ENCODE measurements around the gene ATXN1.
"Not testable (repeated sequence)": the region's sequence is repeated elsewhere in the genome, so short reads cannot be mapped to it uniquely, and the experiment has no call there.

Gene ATXN1

DNA sequence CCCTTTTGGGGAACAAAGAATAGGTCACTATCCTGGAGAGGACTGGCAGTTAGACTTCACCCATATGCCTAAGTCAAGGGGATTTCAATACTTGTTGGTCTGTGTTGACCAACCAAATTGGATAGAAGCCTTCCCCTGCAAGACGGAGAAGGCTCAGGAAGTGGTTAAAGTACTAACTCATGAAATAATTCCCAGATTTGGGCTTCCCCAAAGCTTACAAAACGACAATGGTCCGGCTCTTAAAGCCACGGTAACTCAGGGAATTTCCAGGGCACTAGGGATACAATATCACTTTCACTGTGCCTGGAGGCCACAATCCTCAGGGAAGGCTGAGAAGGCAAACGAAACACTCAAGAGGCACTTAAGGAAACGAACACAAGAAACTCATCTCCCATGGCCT, 299.8 kb downstream of the ATXN1 start:
- H3K4me3 ChIP-seq (ENCODE audit: low read depth, low read length): no peak overlapping the region
- TF ChIP-seq, protein P1, sequence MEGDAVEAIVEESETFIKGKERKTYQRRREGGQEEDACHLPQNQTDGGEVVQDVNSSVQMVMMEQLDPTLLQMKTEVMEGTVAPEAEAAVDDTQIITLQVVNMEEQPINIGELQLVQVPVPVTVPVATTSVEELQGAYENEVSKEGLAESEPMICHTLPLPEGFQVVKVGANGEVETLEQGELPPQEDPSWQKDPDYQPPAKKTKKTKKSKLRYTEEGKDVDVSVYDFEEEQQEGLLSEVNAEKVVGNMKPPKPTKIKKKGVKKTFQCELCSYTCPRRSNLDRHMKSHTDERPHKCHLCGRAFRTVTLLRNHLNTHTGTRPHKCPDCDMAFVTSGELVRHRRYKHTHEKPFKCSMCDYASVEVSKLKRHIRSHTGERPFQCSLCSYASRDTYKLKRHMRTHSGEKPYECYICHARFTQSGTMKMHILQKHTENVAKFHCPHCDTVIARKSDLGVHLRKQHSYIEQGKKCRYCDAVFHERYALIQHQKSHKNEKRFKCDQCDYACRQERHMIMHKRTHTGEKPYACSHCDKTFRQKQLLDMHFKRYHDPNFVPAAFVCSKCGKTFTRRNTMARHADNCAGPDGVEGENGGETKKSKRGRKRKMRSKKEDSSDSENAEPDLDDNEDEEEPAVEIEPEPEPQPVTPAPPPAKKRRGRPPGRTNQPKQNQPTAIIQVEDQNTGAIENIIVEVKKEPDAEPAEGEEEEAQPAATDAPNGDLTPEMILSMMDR (IDR thresholded peaks at IDR 0.05; ENCODE audit: low read depth, low read length): no peak

DNA sequence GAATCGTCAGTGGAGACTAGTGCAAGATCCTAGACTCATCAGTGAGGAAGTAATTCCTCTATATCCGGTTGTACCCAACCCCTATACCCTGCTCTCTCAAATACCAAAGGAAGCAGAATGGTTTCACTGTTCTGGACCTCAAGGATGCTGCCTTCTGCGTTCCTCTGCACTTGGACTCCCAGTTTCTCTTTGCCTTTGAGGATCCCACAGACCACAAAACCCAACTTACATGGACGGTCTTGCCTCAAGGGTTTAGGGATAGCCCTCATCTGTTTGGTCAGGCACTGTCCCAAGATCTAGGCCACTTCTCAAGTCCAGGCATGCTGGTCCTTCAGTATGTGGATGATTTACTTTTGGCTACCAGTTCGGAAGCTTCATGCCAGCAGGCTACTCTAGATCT, 301.8 kb downstream of the ATXN1 start:
- not testable (repeated sequence) for H3K4me3 ChIP-seq (ENCODE audit: low read depth, low read length)

DNA sequence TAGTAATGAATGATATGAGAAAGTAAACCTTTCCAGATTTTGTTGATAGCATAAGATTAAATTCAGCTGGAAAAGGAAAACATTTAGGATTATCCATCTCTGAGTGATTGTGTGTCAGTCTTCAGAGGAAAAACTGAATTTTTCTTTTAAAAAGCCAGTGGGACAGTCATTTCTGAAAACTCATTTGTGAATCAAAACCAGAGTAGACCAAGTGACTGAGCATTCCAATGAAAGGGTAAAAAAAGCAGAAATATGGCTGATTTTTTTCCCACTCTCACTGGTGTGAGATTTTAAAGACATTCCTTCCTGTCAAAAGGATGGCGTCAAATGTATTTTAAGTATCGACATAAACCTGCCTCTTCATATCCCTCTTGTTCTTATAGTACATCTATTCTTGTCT, 308.9 kb downstream of the ATXN1 start:
- H3K4me3 ChIP-seq (ENCODE audit: low read depth, low read length): no peak overlapping the region
- TF ChIP-seq, protein P1 (IDR thresholded peaks at IDR 0.05; ENCODE audit: low read depth, low read length): no peak

DNA sequence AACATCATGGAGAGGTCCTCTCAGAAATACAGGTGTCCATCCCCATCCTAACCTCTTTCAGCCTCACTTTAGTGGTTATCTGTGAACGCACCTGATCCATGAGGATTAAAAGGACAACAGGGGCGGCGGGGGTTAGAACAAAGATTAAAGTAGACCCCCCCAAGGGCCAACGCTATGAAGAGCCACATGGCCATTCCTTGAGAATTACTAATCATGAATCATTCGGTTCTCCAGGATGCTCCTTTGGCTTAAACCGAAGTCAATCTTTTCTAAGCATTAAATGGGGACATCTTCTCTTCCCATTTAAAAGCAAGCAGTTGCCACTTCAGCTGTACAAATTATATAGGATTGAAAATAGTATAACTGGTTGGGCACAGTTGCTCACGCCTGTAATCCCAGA, 310.4 kb downstream of the ATXN1 start:
- TF ChIP-seq, protein P1 (IDR thresholded peaks at IDR 0.05; ENCODE audit: low read depth, low read length): no peak

DNA sequence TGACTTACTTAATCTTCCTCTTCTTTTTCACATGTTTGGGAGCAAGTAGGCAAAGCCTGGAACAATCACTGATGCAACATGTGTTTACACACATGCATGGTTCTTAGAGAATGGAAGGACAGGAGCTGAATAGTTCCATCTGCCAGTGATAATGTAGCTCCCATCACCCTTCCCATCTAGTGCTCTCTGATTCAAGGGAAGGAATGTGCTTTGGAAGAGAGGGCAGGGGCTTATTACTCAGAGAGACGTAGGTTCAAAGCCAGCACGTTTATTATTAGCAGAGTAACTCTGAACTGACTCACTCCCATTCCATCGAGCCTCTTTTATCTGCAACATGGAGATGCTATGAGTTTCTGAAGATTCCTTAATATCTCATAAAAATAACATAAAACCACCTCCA, 311.0 kb downstream of the ATXN1 start:
- TF ChIP-seq, protein P1 (IDR thresholded peaks at IDR 0.05; ENCODE audit: low read depth, low read length): no peak
- no peak overlapping the region for H3K4me3 ChIP-seq (ENCODE audit: low read depth, low read length)

More for the DNA sequence above, 310.4 kb downstream of the ATXN1 start:
- H3K4me3 ChIP-seq (ENCODE audit: low read depth, low read length): no peak overlapping the region

DNA sequence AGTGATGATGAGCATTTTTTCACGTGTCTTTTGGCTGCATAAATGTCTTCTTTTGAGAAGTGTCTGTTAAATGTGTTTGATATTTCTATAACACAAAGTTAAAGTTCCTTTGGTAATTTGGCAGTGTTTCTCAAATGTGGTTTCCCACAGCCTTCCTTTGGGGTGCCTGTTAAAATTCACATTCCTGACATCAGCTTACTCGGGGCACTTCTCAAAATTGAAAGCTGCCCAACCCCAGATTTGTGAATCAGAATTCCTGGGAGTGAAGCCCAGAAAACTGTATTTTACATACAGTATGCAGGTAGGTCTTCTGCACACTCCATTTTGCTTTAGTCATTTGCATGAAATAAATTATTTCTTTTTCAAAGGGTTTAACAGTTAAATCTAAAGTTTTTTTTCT, 315.0 kb downstream of the ATXN1 start:
- TF ChIP-seq, protein P1 (IDR thresholded peaks at IDR 0.05; ENCODE audit: low read depth, low read length): no peak
- no peak overlapping the region for H3K4me3 ChIP-seq (ENCODE audit: low read depth, low read length)

DNA sequence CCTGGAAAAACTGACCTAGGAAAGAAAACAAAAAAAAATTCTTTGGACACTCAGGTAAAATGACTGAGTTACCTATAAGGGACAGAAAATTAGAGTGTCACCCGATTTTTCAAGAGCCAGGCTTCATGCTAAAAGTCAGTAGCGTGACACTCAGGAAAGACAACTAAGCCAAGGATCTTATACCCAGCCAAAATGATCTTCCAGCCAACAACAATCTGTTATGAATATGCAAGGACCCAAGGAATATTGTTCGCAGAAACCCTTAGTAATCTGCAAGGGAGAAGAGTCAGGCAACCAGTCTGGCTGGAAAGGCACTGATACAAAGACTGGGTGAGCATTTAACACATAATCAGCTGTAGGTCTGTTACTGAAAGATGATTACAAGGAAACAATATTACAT, 319.2 kb downstream of the ATXN1 start:
- no peak overlapping the region for H3K4me3 ChIP-seq (ENCODE audit: low read depth, low read length)
- TF ChIP-seq, protein P1 (IDR thresholded peaks at IDR 0.05; ENCODE audit: low read depth, low read length): no peak

DNA sequence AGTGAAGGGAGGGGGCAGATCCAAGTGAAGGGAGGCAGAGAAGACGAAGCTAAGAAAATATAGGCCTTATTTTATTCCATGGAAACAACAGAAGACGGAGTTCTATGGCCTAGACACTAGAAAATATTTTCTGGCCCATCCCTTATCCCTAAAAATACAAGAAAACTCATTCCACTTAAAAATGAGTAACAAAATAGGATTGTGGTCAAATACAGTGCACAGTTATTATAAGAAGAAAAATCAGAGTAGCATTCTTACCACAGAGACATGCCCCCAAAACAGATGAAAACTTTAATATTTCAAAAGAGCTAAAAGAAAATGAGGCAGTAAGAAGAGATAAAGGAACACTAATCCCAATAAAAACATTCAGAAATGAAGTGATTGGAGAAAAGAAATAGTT, 320.0 kb downstream of the ATXN1 start:
- H3K4me3 ChIP-seq (ENCODE audit: low read depth, low read length): no peak overlapping the region
- TF ChIP-seq, protein P1 (IDR thresholded peaks at IDR 0.05; ENCODE audit: low read depth, low read length): no peak
